Spleen (tissue), 7 donors: ENCODE data around the gene DAB1.

ENCODE experiments used
- CTCF ChIP-seq, 11 experiments: fragments of 200-600 bp in 7 of 11; fragments of 450-650 bp in 4 of 11; sonication (generic) in 4 of 11; IDR thresholded peaks in 8 of 11; conservative IDR thresholded peaks in 3 of 11; 1 replicate in 7 of 11; 2 replicates in 4 of 11; pipeline versions ENCODE4 v1.4.0 to v1.8.0; 2016 to 2021; ENCODE audit warnings: antibody characterized with exemption in 11 of 11, inconsistent platforms in 4 of 11, mild to moderate bottlenecking in 1 of 11
- POLR2A ChIP-seq, 3 donors: fragments of 450-650 bp; IDR thresholded peaks; one replicate each; pipeline ENCODE4 v1.5.1; 2017; ENCODE audit warnings: antibody characterized with exemption in 3 of 3, mild to moderate bottlenecking in 1 of 3
- POLR2AphosphoS5 ChIP-seq, 3 donors: sonication (generic); formaldehyde crosslinking; IDR thresholded peaks; one replicate each; pipeline ENCODE4 v1.5.1; 2017; ENCODE audit warnings: antibody characterized with exemption in 3 of 3
- donor health status: DM: no; HTN: no; CAD: no; lungs with moderate emphysema.
- donor health status: DM: no; HTN: no; CAD: no.
- donor health status: DM: no; HTN: no; CAD: no.

GRCh38 chr1:57418971-57419370 lies 4.9 kb downstream of the DAB1 start:
- TF ChIP-seq CTCF (IDR thresholded peaks at IDR 0.05 in 8 of 11, conservative IDR thresholded peaks at IDR 0.05 in 3 of 11), result no peak
- TF ChIP-seq POLR2AphosphoS5 (IDR thresholded peaks at IDR 0.05), result no peak
- no peak for TF ChIP-seq POLR2A (IDR thresholded peaks at IDR 0.05)
